K562 (cell line): ENCODE data around the gene PTGR1. TPM values are rescaled to one million over a fixed set of nuclear protein-coding genes. Genes with fewer than 3 reads are reported as not detected.

ENCODE experiments used
- AFF1 ChIP-seq, 2 experiments: fragments of 450-650 bp; IDR thresholded peaks; 2 replicates each; pipeline ENCODE4 v1.6.1; 2018; ENCODE audit warnings: mild to moderate bottlenecking in 2 of 2, low read depth in 1 of 2; ENCODE audit not compliant: partially characterized antibody in 2 of 2
- ARNT ChIP-seq, 2 experiments: fragments of 450-650 bp; IDR thresholded peaks; 2 replicates each; pipeline ENCODE4 v1.6.1; 2016; ENCODE audit warnings: mild to moderate bottlenecking in 1 of 2
- BCLAF1 ChIP-seq, 2 experiments: fragments of 450-650 bp in 1 of 2; IDR thresholded peaks; 2 replicates each; pipeline ENCODE4 v1.6.1; 2011 to 2017; ENCODE audit warnings: low read depth in 2 of 2, antibody characterized with exemption in 1 of 2, borderline replicate concordance in 1 of 2, low read length in 1 of 2, mild to moderate bottlenecking in 1 of 2, mixed read lengths in 1 of 2; ENCODE audit not compliant: control insufficient read depth in 1 of 2
- CXXC5 ChIP-seq: fragments of 250-450 bp; sonication (Bioruptor Pico); IDR thresholded peaks from 2 replicates; pipeline ENCODE4 v1.8.0; 2022; ENCODE audit warnings: inconsistent platforms, mild to moderate bottlenecking, moderate library complexity
- EGR1 ChIP-seq: fragments of 450-650 bp; conservative IDR thresholded peaks from 2 replicates; pipeline ENCODE4 v1.6.1; 2017; ENCODE audit warnings: mild to moderate bottlenecking
- ELF1 ChIP-seq: fragments of 200-800 bp; sonication (Bioruptor generic); IDR thresholded peaks from 2 replicates; pipeline ENCODE4 v1.6.1; 2016; ENCODE audit warnings: missing genetic modification characterization, missing compliant biosample characterization
- IRF2 ChIP-seq: sonication (generic); formaldehyde crosslinking; IDR thresholded peaks from 2 replicates; pipeline ENCODE4 v1.8.1; 2022; ENCODE audit warnings: mild to moderate bottlenecking, missing genetic modification reagents
- JUNB ChIP-seq: fragments of 450-650 bp; formaldehyde crosslinking; conservative IDR thresholded peaks from 2 replicates; pipeline ENCODE4 v1.4.0; 2020; ENCODE audit warnings: mild to moderate bottlenecking
- NBN ChIP-seq: fragments of 450-650 bp; IDR thresholded peaks from 2 replicates; pipeline ENCODE4 v1.6.1; 2016; ENCODE audit warnings: low read depth, mild to moderate bottlenecking
- NCOA1 ChIP-seq: fragments of 450-650 bp; IDR thresholded peaks from 2 replicates; pipeline ENCODE4 v1.6.1; 2016; ENCODE audit warnings: low read depth
- NCOA4 ChIP-seq: fragments of 450-650 bp; IDR thresholded peaks from 2 replicates; pipeline ENCODE4 v1.6.1; 2018; ENCODE audit warnings: mild to moderate bottlenecking; ENCODE audit not compliant: partially characterized antibody
- NR3C1 ChIP-seq: sonication (generic); formaldehyde crosslinking; IDR thresholded peaks from 2 replicates; pipeline ENCODE4 v1.8.1; 2022; ENCODE audit warnings: missing genetic modification reagents
- SAFB ChIP-seq: fragments of 200-400 bp; formaldehyde crosslinking; IDR thresholded peaks from 2 replicates; pipeline ENCODE4 v1.6.1; 2017; ENCODE audit warnings: low read depth, low read length, borderline replicate concordance
- SIN3A ChIP-seq, 2 experiments: fragments of 150-350 bp in 1 of 2; IDR thresholded peaks; 2 replicates each; pipeline ENCODE4 v1.6.1; 2011 to 2016; ENCODE audit warnings: borderline replicate concordance in 2 of 2, low read depth in 2 of 2, low read length in 2 of 2, mild to moderate bottlenecking in 2 of 2, moderate library complexity in 2 of 2; ENCODE audit not compliant: control insufficient read depth in 1 of 2
- TFAP4 ChIP-seq: sonication (generic); formaldehyde crosslinking; IDR thresholded peaks from 2 replicates; pipeline ENCODE4 v1.8.0; 2022; ENCODE audit warnings: missing genetic modification reagents, mild to moderate bottlenecking, moderate library complexity, borderline replicate concordance
- ZBTB8A ChIP-seq: fragments of 450-650 bp; IDR thresholded peaks from 2 replicates; pipeline ENCODE4 v1.6.1; 2018; ENCODE audit warnings: mild to moderate bottlenecking, moderate library complexity; ENCODE audit not compliant: partially characterized antibody
- ZNF586 ChIP-seq: fragments of 450-650 bp; formaldehyde crosslinking; conservative IDR thresholded peaks from 2 replicates; pipeline ENCODE4 v1.4.0; 2020; ENCODE audit warnings: mild to moderate bottlenecking, moderate library complexity
- polyA plus RNA-seq, 8 experiments: library from polyadenylated mRNA; depleted of rRNA in 4 of 8; stranded (reverse) in 5 of 8; unstranded in 3 of 8; fragments of >200 nt; fragmentation: Nextera tagmentation in 2 of 8; fragmentation: Illumina TruSeq in 1 of 8; extraction: Ambion mirVana in 2 of 8; extraction: Trizol in 1 of 8; gene quantifications; 2 replicates each; pipeline versions ENCODE4 v1.2.1 to v1.2.3, GENCODE V29; 2011 to 2014; ENCODE audit warnings: inconsistent platforms in 1 of 8, missing spikeins in 1 of 8
- total RNA-seq, 7 experiments: library from RNA; depleted of rRNA in 6 of 7; stranded (reverse); fragments of >200 nt in 6 of 7; fragmentation: Illumina TruSeq in 2 of 7; extraction: Trizol in 2 of 7; gene quantifications; 2 replicates each; pipeline versions ENCODE4 v1.2.1 to v1.2.3, GENCODE V29; 2011 to 2021; ENCODE audit warnings: low replicate concordance in 1 of 7

PTGR1 gene
- total and polyA plus RNA-seq, 9 of the 15 experiments (the other 6 are each of a cell fraction or from before 2014, with no cell fraction given) = 0.22 TPM; not detected in 8

- peak; percentile 97 to 98; a peak in 2 of 4 replicates for TF ChIP-seq SIN3A (IDR thresholded peaks at IDR 0.05; ENCODE audit: borderline replicate concordance in 2 of 2, control insufficient read depth in 1 of 2, low read depth in 2 of 2, low read length in 2 of 2)
- TF ChIP-seq AFF1 (IDR thresholded peaks at IDR 0.05; ENCODE audit: low read depth in 1 of 2, partially characterized antibody in 2 of 2) = peak in 1 of 2 experiments; percentile 56
- peak; percentile 99 for TF ChIP-seq TFAP4 (CRISPR knock-in tag)
- no peak for TF ChIP-seq JUNB (CRISPR knock-in tag)
- TF ChIP-seq NR3C1 (CRISPR knock-in tag) = no peak
- no peak for TF ChIP-seq CXXC5
- no peak for TF ChIP-seq EGR1
- no peak for TF ChIP-seq IRF2 (CRISPR knock-in tag)
- TF ChIP-seq BCLAF1 (IDR thresholded peaks at IDR 0.05; ENCODE audit: borderline replicate concordance in 1 of 2, control insufficient read depth in 1 of 2, low read depth in 2 of 2, low read length in 1 of 2) = peak in 1 of 2 experiments; percentile 97; a peak in 1 of 4 replicates
- no peak for TF ChIP-seq NCOA4
- no peak for TF ChIP-seq ZBTB8A
- 0 out of 4 replicates have a peak, but pooled peaks of 1 of the 2 experiments have one; percentile 39 for TF ChIP-seq ARNT (IDR thresholded peaks at IDR 0.05)
- no peak for TF ChIP-seq SAFB
- no peak for TF ChIP-seq ZNF586 (CRISPR knock-in tag)
- peak; percentile 98 for TF ChIP-seq NCOA1
- TF ChIP-seq NBN = peak; percentile 88
- TF ChIP-seq ELF1 (tag) = peak; percentile 71; the same call in 1 of the 2 replicates
- TF ChIP-seq, all 486 proteins: peak for 76
Observed at GRCh38 chr9:111630964-111631213, 31.4 kb upstream of the PTGR1 start (continued).
